GM15510 (cell line): ENCODE measurements around the gene KRT77.

Source experiments
- POLR2A ChIP-seq: IDR thresholded peaks from 3 replicates; pipeline ENCODE4 v1.6.1; 2011; ENCODE audit warnings: borderline replicate concordance; ENCODE audit not compliant: insufficient read length; ENCODE audit errors: extremely low read depth

Gene KRT77

DNA sequence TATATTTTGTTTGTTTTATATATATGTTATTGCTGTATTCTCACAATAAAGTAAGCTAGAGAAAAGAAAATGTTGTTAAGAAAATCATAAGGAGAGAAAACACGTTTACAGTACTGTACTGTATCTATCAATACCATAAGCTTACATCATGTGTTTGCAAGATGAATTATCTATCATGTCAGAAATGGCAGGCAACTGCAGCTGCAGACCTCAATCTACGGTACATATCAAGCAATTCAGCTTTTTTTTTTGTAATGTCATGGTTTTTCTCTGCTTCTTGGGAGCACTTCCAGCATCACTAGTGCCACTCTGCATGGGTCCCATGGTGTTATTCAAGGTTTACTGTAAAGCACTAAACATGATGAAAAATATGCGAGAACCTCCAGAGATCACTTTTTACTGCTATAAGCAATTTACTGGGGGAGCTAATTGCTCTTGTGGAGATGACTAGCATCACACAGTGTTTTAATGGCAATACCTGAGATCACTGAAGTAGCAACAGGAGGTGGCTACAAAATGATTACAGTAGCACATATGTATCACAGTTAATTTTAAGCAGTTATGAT lies 42.3 kb downstream of the KRT77 start:
- no peak for TF ChIP-seq POLR2A

DNA sequence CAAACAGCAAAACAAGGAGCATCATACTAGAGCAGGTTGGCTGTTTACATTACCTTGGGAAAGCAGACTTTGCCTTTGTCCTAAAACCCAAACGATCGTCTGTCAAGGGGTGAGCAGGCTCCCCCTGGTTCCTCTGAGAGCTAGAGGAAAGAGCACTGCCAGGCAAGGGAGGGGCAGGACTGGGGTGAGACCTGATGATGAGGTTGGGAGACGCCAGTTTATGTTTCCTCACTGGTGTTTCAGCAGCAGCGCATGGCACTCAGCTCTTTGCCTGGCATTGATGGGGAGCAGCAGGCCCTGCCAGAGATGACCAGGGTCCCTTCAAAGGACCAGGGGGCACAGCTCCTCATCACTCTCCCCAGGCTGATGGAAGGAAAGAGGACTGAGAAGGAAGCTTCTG lies 43.4 kb downstream of the KRT77 start:
- TF ChIP-seq POLR2A: no peak

DNA sequence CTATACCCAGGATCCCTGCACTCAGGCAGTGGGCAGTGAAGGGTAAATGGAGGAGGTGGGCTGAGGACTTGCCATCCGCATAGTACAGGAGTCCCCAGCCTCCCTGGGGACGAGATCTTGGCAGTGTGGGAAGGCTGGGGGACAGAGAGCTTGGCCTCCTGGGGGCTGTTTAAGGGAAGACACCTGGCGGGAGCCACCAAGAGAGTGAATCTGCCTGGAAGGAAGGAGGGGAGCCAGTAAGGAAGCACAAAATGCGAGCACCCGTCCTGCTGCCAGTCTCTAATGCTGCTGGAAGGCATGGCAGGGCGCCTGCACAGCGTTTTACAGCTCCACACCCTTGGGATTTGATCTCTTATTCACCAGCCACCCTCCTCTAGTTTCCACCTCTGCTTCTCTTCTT lies 43.9 kb downstream of the KRT77 start:
- TF ChIP-seq POLR2A: no peak

DNA sequence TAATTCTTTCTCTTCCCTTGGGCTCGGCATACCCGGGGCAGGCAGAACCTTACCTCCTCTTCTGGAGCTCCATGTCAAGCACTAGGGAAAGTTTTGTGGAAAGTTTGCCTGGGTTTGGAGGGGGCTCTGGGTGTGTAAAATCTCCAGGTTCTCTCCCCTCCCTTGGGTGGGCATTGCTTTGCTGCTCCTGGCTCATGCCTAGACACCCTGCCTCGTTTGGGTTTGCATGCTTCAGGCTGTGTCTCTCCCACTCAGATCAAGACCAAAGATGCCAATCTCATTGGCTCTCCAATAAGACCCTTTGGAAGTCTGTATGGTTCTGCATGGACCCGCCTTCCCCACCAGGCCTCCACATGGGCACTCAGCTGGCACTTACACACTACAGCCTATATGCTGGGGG lies 45.1 kb downstream of the KRT77 start:
- no peak for TF ChIP-seq POLR2A

DNA sequence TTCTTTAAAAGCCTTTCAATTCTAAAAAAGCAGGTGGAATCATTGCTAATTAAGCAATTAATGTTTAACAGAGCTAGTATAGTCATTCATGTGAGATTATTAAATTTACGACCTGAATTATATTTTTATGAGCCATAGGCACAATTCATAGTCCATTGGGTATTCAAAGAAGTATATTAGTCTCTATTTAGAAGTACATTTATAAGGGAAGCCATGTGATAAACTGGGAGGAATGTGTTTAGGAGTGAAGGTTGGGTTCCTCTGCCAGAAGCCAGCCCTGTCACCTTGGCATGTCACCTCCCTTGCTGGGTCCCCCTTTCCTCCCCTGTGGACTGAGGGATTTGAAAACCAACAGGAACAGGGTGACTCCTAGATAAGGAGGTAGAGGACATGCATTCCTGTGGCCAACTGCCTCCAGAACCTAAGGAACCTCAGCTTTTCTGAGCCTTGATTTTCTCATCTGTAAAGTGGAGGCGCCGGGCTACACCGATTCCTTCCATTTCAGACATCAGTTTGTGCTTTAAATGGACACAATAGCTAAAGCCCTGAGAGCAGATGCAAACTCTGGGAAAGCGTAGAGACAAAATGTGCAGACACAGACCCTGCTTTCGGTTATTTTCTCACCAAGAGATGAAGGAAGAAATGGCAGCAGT lies 45.9 kb downstream of the KRT77 start:
- no peak for TF ChIP-seq POLR2A

DNA sequence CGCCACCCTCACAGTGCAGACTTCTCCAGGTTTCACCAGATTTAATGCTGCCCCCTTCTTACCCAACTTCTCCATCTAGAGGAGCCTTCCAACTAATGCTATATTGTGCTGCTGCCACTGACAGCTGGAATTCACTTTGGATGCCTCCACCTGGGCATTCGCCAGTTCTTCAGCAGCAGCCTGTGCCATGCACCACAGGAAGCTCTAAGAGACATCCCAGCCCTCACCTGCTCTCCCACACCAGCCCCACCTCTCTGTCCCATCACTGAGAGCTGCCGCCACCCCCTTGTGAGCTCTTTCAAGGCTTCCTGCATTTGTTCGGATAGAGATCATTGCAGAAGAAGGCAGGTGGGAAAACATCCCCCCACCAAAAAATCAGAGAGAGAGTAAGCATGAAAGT lies 46.7 kb downstream of the KRT77 start:
- no peak for TF ChIP-seq POLR2A

DNA sequence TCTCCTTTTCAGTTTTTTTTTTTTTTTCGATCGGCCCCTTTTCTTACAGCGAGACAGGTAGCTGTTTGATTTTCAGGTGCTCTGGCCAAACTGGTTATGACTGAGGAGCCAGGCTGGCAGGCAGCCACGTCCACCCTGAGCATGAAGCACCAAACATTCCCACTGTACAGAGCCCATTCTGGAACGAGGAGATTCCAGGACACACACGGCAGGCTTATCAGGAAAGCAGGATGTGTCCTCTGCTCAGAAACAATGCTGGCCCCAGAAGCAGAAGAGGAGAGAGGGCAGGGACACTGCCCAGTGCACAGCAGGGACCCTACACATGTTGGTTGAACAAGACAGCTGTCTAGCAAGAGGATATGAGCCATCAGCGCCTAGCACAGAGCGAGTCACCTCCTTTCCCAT lies 47.6 kb downstream of the KRT77 start:
- TF ChIP-seq POLR2A: no peak

DNA sequence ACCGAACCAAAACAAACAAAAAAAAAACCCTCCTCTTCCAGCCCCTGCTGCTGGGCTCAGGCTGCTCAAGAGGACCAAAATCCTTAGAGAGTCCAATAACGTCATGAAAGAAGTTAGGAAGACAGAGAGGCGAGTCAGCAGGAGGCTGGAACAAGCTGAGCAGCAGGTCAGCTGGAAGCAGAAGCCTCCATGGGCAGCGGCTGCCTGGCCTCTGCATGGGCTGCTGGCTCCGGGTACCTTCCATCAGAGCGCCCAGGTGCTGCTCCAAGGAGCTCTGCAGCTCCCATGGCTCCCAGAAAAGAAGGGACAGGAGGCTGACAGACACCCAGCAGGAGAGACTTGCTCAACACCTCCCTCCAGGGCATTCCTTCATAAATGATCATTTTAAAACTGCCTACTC lies 48.1 kb downstream of the KRT77 start:
- TF ChIP-seq POLR2A: no peak

DNA sequence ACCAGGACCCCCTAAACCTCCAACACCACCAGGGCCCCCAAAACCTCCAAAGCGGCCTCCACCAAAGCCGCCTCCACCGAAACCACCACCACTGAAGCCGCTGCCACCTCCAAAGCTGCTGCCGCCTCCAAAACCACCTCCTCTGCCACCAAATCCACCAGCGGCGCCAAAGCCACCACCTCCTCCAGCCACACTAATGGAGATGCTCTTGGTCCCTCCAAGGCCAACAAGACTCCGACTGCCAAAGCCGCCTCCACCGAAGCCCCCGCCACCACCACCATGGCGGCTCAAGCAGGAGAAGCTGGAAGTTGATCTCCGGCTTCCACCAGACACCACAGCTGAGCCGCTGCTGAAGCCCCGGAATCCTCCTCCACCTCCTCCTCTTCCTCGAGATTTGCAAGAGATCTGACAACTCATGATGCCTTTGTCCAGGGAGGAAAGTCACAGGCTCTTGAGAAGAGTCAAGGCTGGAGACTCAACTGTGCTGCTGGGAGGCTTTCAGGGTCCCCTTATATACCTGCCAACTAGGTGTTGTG lies 51.5 kb downstream of the KRT77 start, which contains the start of gene KRT2:
KRT2 (minus strand) TSS at position 486 of the 536 bp plus-strand sequence; CDS start at position 417, 69 bp downstream.
- TF ChIP-seq POLR2A: no peak

DNA sequence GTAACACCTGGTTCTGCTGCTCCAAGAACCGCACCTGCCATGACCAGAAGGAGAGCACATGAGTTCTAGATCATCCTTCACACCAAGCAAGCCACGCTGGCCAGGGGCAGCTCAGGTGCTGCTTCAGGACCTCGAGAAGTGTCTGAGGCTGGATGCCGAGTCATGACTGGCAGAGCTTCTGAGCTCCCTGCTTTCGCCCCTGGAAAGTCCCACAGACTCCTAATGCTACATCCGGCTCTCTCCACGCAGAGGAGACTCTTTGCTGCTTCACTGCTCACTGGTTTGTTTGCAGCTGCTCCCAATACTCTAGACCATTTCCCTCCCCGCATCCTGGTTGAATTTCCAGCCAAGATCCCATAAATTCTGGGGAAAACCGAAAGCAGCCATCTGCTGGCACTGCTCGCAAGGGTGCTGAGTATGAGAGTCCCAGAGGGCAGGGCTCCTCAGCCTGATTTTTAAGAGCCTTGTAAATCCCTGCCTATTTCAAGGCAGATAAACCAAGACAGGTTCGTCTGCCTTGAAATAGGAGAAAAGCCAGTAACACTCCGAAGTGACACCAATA lies 52.7 kb downstream of the KRT77 start:
- no peak for TF ChIP-seq POLR2A

DNA sequence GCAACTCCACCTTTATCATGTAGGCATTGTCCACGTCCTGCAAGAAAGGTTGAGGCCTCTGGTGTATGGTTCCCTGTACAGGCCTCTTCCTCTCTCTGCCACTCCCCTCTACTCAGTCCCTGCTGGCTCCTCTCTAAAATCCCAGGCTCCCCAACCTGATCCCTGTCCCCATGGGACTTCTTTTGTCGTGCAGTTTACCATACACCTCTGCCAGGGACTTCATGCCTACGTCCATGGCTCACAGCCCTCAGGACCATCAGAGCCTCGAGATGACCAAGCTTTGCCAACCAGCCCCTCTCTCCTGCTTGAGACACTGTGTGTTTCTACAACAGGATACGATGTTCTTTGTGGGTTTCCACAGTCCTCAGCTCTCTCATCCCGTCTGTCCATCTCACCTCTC lies 54.3 kb downstream of the KRT77 start:
- no peak for TF ChIP-seq POLR2A

DNA sequence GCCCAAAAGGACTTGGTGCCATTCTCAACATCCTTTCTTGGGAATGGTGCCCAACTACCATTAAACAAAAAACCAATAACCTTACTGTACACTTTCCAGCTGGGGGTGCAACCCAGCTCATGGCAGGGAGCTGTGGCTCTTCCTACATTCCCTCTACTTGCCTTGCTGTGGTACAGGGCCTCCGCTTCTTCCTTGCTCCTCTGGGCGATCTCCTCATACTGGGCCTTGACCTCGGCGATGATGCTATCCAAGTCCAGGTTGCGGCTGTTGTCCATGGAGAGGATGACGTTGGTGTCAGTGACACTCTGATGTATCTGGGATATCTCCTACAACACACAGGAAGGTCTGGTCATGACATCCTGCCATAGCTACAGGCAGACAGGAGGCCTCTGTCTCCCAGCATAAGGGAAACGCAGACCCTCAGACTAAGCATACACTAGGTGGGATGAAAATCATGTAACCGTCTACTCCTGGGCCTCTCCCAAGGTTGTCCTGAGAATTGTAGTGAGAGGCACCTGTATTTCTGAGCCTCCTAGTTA lies 55.2 kb downstream of the KRT77 start:
- no peak for TF ChIP-seq POLR2A

DNA sequence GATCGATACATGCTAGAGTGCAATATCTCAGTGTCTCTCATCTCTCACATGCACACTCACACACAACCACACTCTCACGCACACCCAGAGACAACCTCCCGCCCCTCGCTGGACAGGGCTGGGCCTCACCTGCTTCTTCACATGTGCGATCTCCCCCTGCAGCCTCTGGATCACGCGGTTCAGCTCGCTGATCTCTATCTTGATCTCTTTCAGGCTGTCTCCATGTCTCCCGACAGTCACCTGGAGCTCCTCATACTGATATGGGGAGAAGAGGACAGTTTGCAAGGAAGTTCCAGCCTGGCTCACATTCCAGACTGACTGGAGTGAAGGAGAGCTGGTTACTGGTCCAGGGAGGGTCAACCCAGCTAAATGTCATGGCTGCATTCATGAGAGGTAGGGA lies 55.7 kb downstream of the KRT77 start:
- no peak for TF ChIP-seq POLR2A

DNA sequence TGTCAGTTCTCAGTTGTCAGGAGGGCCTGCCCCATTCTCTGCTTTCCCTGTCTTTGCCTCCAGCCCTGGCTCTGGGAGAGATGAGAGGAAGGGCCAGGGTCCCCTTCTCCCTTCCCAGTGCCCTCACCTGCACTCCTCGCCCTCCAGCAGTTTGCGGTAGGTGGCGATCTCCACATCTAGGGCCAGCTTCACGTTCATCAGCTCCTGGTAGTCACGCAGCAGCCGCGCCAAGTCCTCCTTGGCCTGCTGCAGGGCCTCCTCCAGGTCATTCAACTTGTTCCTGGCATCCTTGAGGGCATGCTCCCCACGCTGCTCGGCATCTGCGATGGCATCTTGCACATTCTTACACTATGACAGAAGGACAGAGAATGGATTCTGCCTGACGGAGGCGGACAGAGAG lies 56.7 kb downstream of the KRT77 start:
- no peak for TF ChIP-seq POLR2A

DNA sequence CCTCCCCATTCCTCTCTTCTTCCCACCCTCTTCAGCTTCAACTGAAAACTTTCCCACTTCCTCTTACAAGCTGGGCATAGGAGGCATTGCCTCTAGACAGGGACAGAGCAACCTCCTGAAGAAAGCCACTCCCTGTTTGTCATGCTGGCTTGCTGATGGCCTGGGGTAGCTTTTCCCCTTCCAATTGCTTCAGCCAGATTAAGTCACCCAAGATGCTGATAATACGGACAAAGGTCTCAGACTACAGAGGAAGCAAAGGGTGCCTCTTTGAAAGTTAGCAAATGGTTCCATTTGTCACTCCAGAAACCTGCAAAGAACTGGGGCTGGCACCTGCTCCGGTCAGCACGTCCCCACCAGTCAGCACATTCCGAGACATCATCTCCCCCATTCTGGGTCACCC lies 57.3 kb downstream of the KRT77 start:
- TF ChIP-seq POLR2A: no peak
